Kidney capillary endothelial cell (primary cell): Measurements from ENCODE around the gene TNFAIP8L3.
"Not testable (repeated sequence)": the region's sequence is repeated elsewhere in the genome, so short reads cannot be mapped to it uniquely, and the experiment has no call there.

Source experiments
- DNase-seq: peaks from one replicate; pipeline ENCODE4 v3.0.0-alpha.2; 2018; ENCODE audit warnings: low spot score

TNFAIP8L3 gene

GRCh38 chr15:51060030-51060673 is 34.6 kb downstream of the TNFAIP8L3 start:
- no peak for DNase-seq

GRCh38 chr15:51054535-51054934 is 40.2 kb downstream of the TNFAIP8L3 start:
- DNase-seq, result no peak

- no peak for DNase-seq
These were observed 41.1 kb downstream of the TNFAIP8L3 start for GRCh38 chr15:51053571-51053970.

GRCh38 chr15:51051776-51052175 is 42.9 kb downstream of the TNFAIP8L3 start:
- no peak for DNase-seq

- DNase-seq, result no peak
These were observed 45.6 kb downstream of the TNFAIP8L3 start for GRCh38 chr15:51049081-51049480.

GRCh38 chr15:51048308-51048707 is 46.4 kb downstream of the TNFAIP8L3 start:
- no peak for DNase-seq

GRCh38 chr15:51046799-51047449 is 47.8 kb downstream of the TNFAIP8L3 start:
- no peak for DNase-seq

GRCh38 chr15:51046016-51046415 is 48.7 kb downstream of the TNFAIP8L3 start:
- DNase-seq, result no peak

- no peak for DNase-seq
These were observed 50.5 kb downstream of the TNFAIP8L3 start for GRCh38 chr15:51044037-51044727.

- DNase-seq, result no peak
These were observed 55.8 kb downstream of the TNFAIP8L3 start for GRCh38 chr15:51038974-51039319.

- no peak for DNase-seq
These were observed 56.3 kb downstream of the TNFAIP8L3 start for GRCh38 chr15:51038162-51038973.

GRCh38 chr15:51037474-51037873 is 57.2 kb downstream of the TNFAIP8L3 start:
- not testable (repeated sequence) for DNase-seq

- DNase-seq, result no peak
These were observed 63.9 kb downstream of the TNFAIP8L3 start for GRCh38 chr15:51030649-51031316.

- DNase-seq, result no peak
These were observed 69.3 kb downstream of the TNFAIP8L3 start for GRCh38 chr15:51025454-51025846.

- no peak for DNase-seq
These were observed 69.8 kb downstream of the TNFAIP8L3 start for GRCh38 chr15:51024735-51025453.

GRCh38 chr15:51023499-51023898 is 71.2 kb downstream of the TNFAIP8L3 start:
- DNase-seq, result no peak

- no peak for DNase-seq
These were observed 72.5 kb downstream of the TNFAIP8L3 start for GRCh38 chr15:51022206-51022605.

GRCh38 chr15:51016615-51017014 is 78.1 kb downstream of the TNFAIP8L3 start:
- no peak for DNase-seq

- no peak for DNase-seq
These were observed 83.5 kb downstream of the TNFAIP8L3 start for GRCh38 chr15:51011212-51011611.

GRCh38 chr15:51007131-51007666 is 87.5 kb downstream of the TNFAIP8L3 start:
- no peak for DNase-seq
